Skeletal muscle cell (primary cell): ENCODE results near the gene ZPBP2.
"Not testable (repeated sequence)": the region's sequence is repeated elsewhere in the genome, so short reads cannot be mapped to it uniquely, and the experiment has no call there.

Source experiments
- DNase-seq: peaks from one replicate; pipeline ENCODE4 v3.0.0-alpha.2; 2010; ENCODE audit warnings: low read depth
- H3K4me3 ChIP-seq: 2 replicates; pipeline ENCODE4 v1.5.1; 2011; ENCODE audit warnings: low read depth, mild to moderate bottlenecking, control low read depth, low read length, moderate library complexity

ZPBP2 gene

GRCh38 chr17:39902027-39902426 is 34.0 kb downstream of the ZPBP2 start:
- not testable (repeated sequence) for H3K4me3 ChIP-seq, DNase-seq

GRCh38 chr17:39903158-39903884 is 35.3 kb downstream of the ZPBP2 start:
- H3K4me3 ChIP-seq: no peak overlapping the region
- DNase-seq: peak; percentile 31

GRCh38 chr17:39904990-39905288 is 36.9 kb downstream of the ZPBP2 start:
- H3K4me3 ChIP-seq: no peak overlapping the region
- DNase-seq: no peak

GRCh38 chr17:39908789-39909352 is 40.9 kb downstream of the ZPBP2 start:
- no peak for DNase-seq
- H3K4me3 ChIP-seq: no peak overlapping the region

GRCh38 chr17:39913989-39914388 is 46.0 kb downstream of the ZPBP2 start:
- no peak for DNase-seq
- no peak overlapping the region for H3K4me3 ChIP-seq

GRCh38 chr17:39915559-39915958 is 47.6 kb downstream of the ZPBP2 start:
- DNase-seq: no peak
- H3K4me3 ChIP-seq: no peak overlapping the region

GRCh38 chr17:39916918-39917317 is 48.9 kb downstream of the ZPBP2 start:
- no peak for DNase-seq
- H3K4me3 ChIP-seq: no peak overlapping the region

- H3K4me3 ChIP-seq: no peak overlapping the region
Measured at GRCh38 chr17:39919087-39919683, 51.2 kb downstream of the ZPBP2 start.

GRCh38 chr17:39920218-39921210 is 52.5 kb downstream of the ZPBP2 start:
- no peak for DNase-seq
- no peak overlapping the region for H3K4me3 ChIP-seq

More at GRCh38 chr17:39919087-39919683, 51.2 kb downstream of the ZPBP2 start:
- no peak for DNase-seq

- no peak for DNase-seq
- no peak overlapping the region for H3K4me3 ChIP-seq
Measured at GRCh38 chr17:39921323-39921722, 53.3 kb downstream of the ZPBP2 start.

GRCh38 chr17:39922006-39922405 is 54.0 kb downstream of the ZPBP2 start:
- no peak for DNase-seq
- H3K4me3 ChIP-seq: no peak overlapping the region

GRCh38 chr17:39923230-39923629 is 55.2 kb downstream of the ZPBP2 start:
- DNase-seq: no peak
- no peak overlapping the region for H3K4me3 ChIP-seq

- DNase-seq: no peak
- H3K4me3 ChIP-seq: no peak overlapping the region
Measured at GRCh38 chr17:39923836-39924690, 56.1 kb downstream of the ZPBP2 start.

- no peak overlapping the region for H3K4me3 ChIP-seq
- no peak for DNase-seq
Measured at GRCh38 chr17:39924691-39925055, 56.7 kb downstream of the ZPBP2 start.

GRCh38 chr17:39925282-39926134 is 57.5 kb downstream of the ZPBP2 start:
- DNase-seq: no peak
- peak overlapping the region; percentile 76 for H3K4me3 ChIP-seq

GRCh38 chr17:39926135-39926587 is 58.2 kb downstream of the ZPBP2 start:
- peak overlapping the region; percentile 76 for H3K4me3 ChIP-seq

GRCh38 chr17:39926588-39927100 is 58.6 kb downstream of the ZPBP2 start:
- H3K4me3 ChIP-seq: peak overlapping the region; percentile 76
- no peak for DNase-seq

More at GRCh38 chr17:39926135-39926587, 58.2 kb downstream of the ZPBP2 start:
- DNase-seq: no peak
